Stimulated activated CD4-positive, alpha-beta T cell treated with anti-CD3 and anti-CD28 coated beads, Interleukin-15, amount 100 ng/mL, for 24 hours (primary cell): ENCODE measurements around the gene LRRC17.
"Not testable (repeated sequence)": the region's sequence is repeated elsewhere in the genome, so short reads cannot be mapped to it uniquely, and the experiment has no call there.

Experiments
- DNase-seq: peaks from one replicate; pipeline ENCODE4 v3.0.0-alpha.2; 2020

LRRC17 gene

GRCh38 chr7:102897856-102898531 is 14.8 kb upstream of the LRRC17 start:
- DNase-seq: no peak

- no peak for DNase-seq
Measured at GRCh38 chr7:102898532-102898859, 14.3 kb upstream of the LRRC17 start.

GRCh38 chr7:102902052-102902451 is 10.7 kb upstream of the LRRC17 start:
- DNase-seq: not testable (repeated sequence)

- not testable (repeated sequence) for DNase-seq
Measured at GRCh38 chr7:102903576-102903975, 9.2 kb upstream of the LRRC17 start.

GRCh38 chr7:102908676-102909075 is 4.1 kb upstream of the LRRC17 start:
- no peak for DNase-seq

GRCh38 chr7:102913826-102914225 is 1.0 kb downstream of the LRRC17 start:
- DNase-seq: no peak

- DNase-seq: no peak
Measured at GRCh38 chr7:102914585-102914984, 1.8 kb downstream of the LRRC17 start.

GRCh38 chr7:102916426-102916825 is 3.6 kb downstream of the LRRC17 start:
- no peak for DNase-seq

- no peak for DNase-seq
Measured at GRCh38 chr7:102916881-102917280, 4.1 kb downstream of the LRRC17 start.

- no peak for DNase-seq
Measured at GRCh38 chr7:102917436-102918353, 4.9 kb downstream of the LRRC17 start.

- no peak for DNase-seq
Measured at GRCh38 chr7:102918845-102919244, 6.0 kb downstream of the LRRC17 start.

GRCh38 chr7:102925976-102926782 is 13.4 kb downstream of the LRRC17 start:
- no peak for DNase-seq

- DNase-seq: no peak
Measured at GRCh38 chr7:102926783-102927140, 14.0 kb downstream of the LRRC17 start.

- no peak for DNase-seq
Measured at GRCh38 chr7:102927312-102927933, 14.6 kb downstream of the LRRC17 start.

- DNase-seq: no peak
Measured at GRCh38 chr7:102931757-102932156, 19.0 kb downstream of the LRRC17 start.

GRCh38 chr7:102933763-102934162 is 21.0 kb downstream of the LRRC17 start:
- no peak for DNase-seq

- no peak for DNase-seq
Measured at GRCh38 chr7:102934239-102934638, 21.4 kb downstream of the LRRC17 start.

GRCh38 chr7:102934701-102935100 is 21.9 kb downstream of the LRRC17 start:
- DNase-seq: no peak

GRCh38 chr7:102935450-102936115 is 22.8 kb downstream of the LRRC17 start:
- DNase-seq: no peak

GRCh38 chr7:102938679-102939078 is 25.9 kb downstream of the LRRC17 start:
- no peak for DNase-seq

- DNase-seq: no peak
Measured at GRCh38 chr7:102942181-102942866, 29.5 kb downstream of the LRRC17 start.

GRCh38 chr7:102942868-102943267 is 30.1 kb downstream of the LRRC17 start:
- no peak for DNase-seq
